Breast epithelium (tissue), 4 donors: ENCODE results near the gene JDP2. TPM values are rescaled to one million over a fixed set of nuclear protein-coding genes. Genes with fewer than 3 reads are reported as not detected.
"Not testable (repeated sequence)": the region's sequence is repeated elsewhere in the genome, so short reads cannot be mapped to it uniquely, and the experiment has no call there.

Experiments
- DNase-seq, 2 donors: peaks; one replicate each; pipeline ENCODE4 v3.0.0-alpha.2; 2019; ENCODE audit warnings: low spot score in 2 of 2
- H3K27ac ChIP-seq, 2 donors: fragments of 200-600 bp; sonication (generic) in 1 of 2; one replicate each; pipeline ENCODE4 v1.5.1; 2016 to 2019; ENCODE audit warnings: mild to moderate bottlenecking in 1 of 2
- H3K27me3 ChIP-seq, 2 donors: fragments of 200-600 bp; sonication (generic) in 1 of 2; one replicate each; pipeline versions ENCODE4 v1.5.1 to v1.6.0; 2017 to 2019; ENCODE audit warnings: control low read depth in 1 of 2, mild to moderate bottlenecking in 1 of 2
- H3K36me3 ChIP-seq: fragments of 200-600 bp; one replicate; pipeline ENCODE4 v1.5.1; 2019
- H3K4me1 ChIP-seq, 2 donors: fragments of 200-600 bp; sonication (generic); one replicate each; pipeline ENCODE4 v1.5.1; 2016 to 2019; ENCODE audit warnings: control low read depth in 1 of 2
- H3K4me3 ChIP-seq, 3 donors: fragments of 200-600 bp; sonication (generic); 1 replicate in 2 of 3; 2 replicates in 1 of 3; pipeline ENCODE4 v1.5.1; 2016 to 2019; ENCODE audit warnings: mild to moderate bottlenecking in 3 of 3, moderate library complexity in 2 of 3
- H3K9me3 ChIP-seq, 2 donors: fragments of 200-600 bp; sonication (generic) in 1 of 2; one replicate each; pipeline ENCODE4 v1.5.1; 2016 to 2019; ENCODE audit warnings: control low read depth in 1 of 2
- CTCF ChIP-seq, 3 donors: fragments of 450-650 bp; IDR thresholded peaks; one replicate each; pipeline ENCODE4 v1.5.1; 2016 to 2017; ENCODE audit warnings: antibody characterized with exemption in 3 of 3, mild to moderate bottlenecking in 3 of 3, moderate library complexity in 3 of 3
- POLR2A ChIP-seq: fragments of 450-650 bp; IDR thresholded peaks from one replicate; pipeline ENCODE4 v1.6.1; 2016; ENCODE audit warnings: antibody characterized with exemption, mild to moderate bottlenecking, moderate library complexity
- POLR2AphosphoS5 ChIP-seq, 3 donors: sonication (generic); formaldehyde crosslinking; IDR thresholded peaks; one replicate each; pipeline ENCODE4 v1.6.1; 2017; ENCODE audit warnings: antibody characterized with exemption in 3 of 3
- intact Hi-C: fragments of 100-400 bp; cut with DNase I; formaldehyde crosslinking; loops from one replicate; pipeline ENCODE4 v1.15.1; 2023; ENCODE audit warnings: low total_unique reads
- total RNA-seq, 3 donors: library from RNA; depleted of rRNA; stranded (reverse); fragments of >200 nt; gene quantifications; one replicate each; pipeline ENCODE4 v1.1.0, GENCODE V29; 2016

The JDP2 gene
- 100 to 1,000 TPM in 1 of 3 donors, 10 to 100 TPM in 2; 35.7 to 153 (median 58.3) TPM for total RNA-seq

- no peaks in the 10 kb centered on the region for H3K27me3 ChIP-seq
- TF ChIP-seq CTCF (IDR thresholded peaks at IDR 0.05) (peak in 2 of 3 donors; percentile 8 to 25), POLR2AphosphoS5 (IDR thresholded peaks at IDR 0.05) (peak; percentile 70 to 73 (median 73)), POLR2A (peak; percentile 31)
- intact Hi-C loops = no loop called here
- no peaks in the 10 kb centered on the region for H3K9me3 ChIP-seq
- peak within 1 kb of the TSS; percentile 77 to 96 (median 95) for H3K4me3 ChIP-seq
- H3K27ac ChIP-seq = peak within 1 kb of the TSS; percentile 88 to 94
- DNase-seq = peak; percentile 80 to 91
- H3K4me1 ChIP-seq = peaks cover 12 to 17% of the 10 kb centered on the region in 2 donors
- H3K36me3 ChIP-seq = no peaks in the 10 kb centered on the region
Observed at GRCh38 chr14:75427482-75428229, at the start of gene JDP2. JDP2 (plus strand) TSS chr14:75428022; CDS start chr14:75437921, 9,899 bp downstream.

GRCh38 chr14:75379246-75379929 lies 48.4 kb upstream of the JDP2 start:
- no peak for TF ChIP-seq POLR2AphosphoS5 (IDR thresholded peaks at IDR 0.05)
- no peak for TF ChIP-seq CTCF (IDR thresholded peaks at IDR 0.05)
- DNase-seq = no peak
- Histone ChIP-seq H3K4me3 (no peak overlapping the region), H3K36me3 (no peaks in the 10 kb centered on the region), H3K27ac (no peak overlapping the region), H3K9me3 (no peaks in the 10 kb centered on the region), H3K4me1 (no peaks in the 10 kb centered on the region), H3K27me3 (no peaks in the 10 kb centered on the region)
- intact Hi-C loops = no loop called here

GRCh38 chr14:75379930-75380270 lies 47.9 kb upstream of the JDP2 start:
- H3K27ac ChIP-seq = no peak overlapping the region
- TF ChIP-seq CTCF (IDR thresholded peaks at IDR 0.05) (no peak), POLR2A (no peak), POLR2AphosphoS5 (IDR thresholded peaks at IDR 0.05) (no peak)
- no peaks in the 10 kb centered on the region for H3K4me1 ChIP-seq
- no peaks in the 10 kb centered on the region for H3K36me3 ChIP-seq
- no peak overlapping the region for H3K4me3 ChIP-seq
- no peaks in the 10 kb centered on the region for H3K27me3 ChIP-seq
- intact Hi-C loops = no loop called here
- no peaks in the 10 kb centered on the region for H3K9me3 ChIP-seq
- DNase-seq = no peak

GRCh38 chr14:75380656-75381055 lies 47.2 kb upstream of the JDP2 start:
- no peak for DNase-seq
- Histone ChIP-seq H3K27me3 (no peaks in the 10 kb centered on the region), H3K4me3 (no peak overlapping the region), H3K27ac (no peak overlapping the region), H3K9me3 (no peaks in the 10 kb centered on the region), H3K4me1 (no peaks in the 10 kb centered on the region), H3K36me3 (no peaks in the 10 kb centered on the region)
- no peak for TF ChIP-seq POLR2A
- TF ChIP-seq CTCF (IDR thresholded peaks at IDR 0.05) = no peak
- no peak for TF ChIP-seq POLR2AphosphoS5 (IDR thresholded peaks at IDR 0.05)
- intact Hi-C loops = no loop called here

GRCh38 chr14:75381642-75382041 lies 46.2 kb upstream of the JDP2 start:
- intact Hi-C loops = no loop called here
- TF ChIP-seq POLR2A (no peak), CTCF (IDR thresholded peaks at IDR 0.05) (no peak), POLR2AphosphoS5 (IDR thresholded peaks at IDR 0.05) (no peak)

GRCh38 chr14:75383219-75383618 lies 44.6 kb upstream of the JDP2 start:
- H3K9me3 ChIP-seq, DNase-seq, H3K27me3 ChIP-seq, H3K27ac ChIP-seq, H3K4me1 ChIP-seq, H3K4me3 ChIP-seq, H3K36me3 ChIP-seq, intact Hi-C loops: not testable (repeated sequence)

More at GRCh38 chr14:75381642-75382041, 46.2 kb upstream of the JDP2 start:
- no peak for DNase-seq
- H3K27me3 ChIP-seq = no peaks in the 10 kb centered on the region
- H3K9me3 ChIP-seq = no peaks in the 10 kb centered on the region
- no peaks in the 10 kb centered on the region for H3K4me1 ChIP-seq
- no peaks in the 10 kb centered on the region for H3K36me3 ChIP-seq
- H3K27ac ChIP-seq = no peak overlapping the region
- H3K4me3 ChIP-seq = no peak overlapping the region
